Smooth muscle cell of bladder (primary cell): ENCODE measurements around the gene SOAT2. TPM values are rescaled to one million over a fixed set of nuclear protein-coding genes. Genes with fewer than 3 reads are reported as not detected.

Source experiments
- total RNA-seq: library from RNA; depleted of rRNA; stranded (reverse); fragments of >200 nt; gene quantifications from 2 replicates; pipeline ENCODE4 v1.2.3, GENCODE V29; 2014

SOAT2 gene, protein sequence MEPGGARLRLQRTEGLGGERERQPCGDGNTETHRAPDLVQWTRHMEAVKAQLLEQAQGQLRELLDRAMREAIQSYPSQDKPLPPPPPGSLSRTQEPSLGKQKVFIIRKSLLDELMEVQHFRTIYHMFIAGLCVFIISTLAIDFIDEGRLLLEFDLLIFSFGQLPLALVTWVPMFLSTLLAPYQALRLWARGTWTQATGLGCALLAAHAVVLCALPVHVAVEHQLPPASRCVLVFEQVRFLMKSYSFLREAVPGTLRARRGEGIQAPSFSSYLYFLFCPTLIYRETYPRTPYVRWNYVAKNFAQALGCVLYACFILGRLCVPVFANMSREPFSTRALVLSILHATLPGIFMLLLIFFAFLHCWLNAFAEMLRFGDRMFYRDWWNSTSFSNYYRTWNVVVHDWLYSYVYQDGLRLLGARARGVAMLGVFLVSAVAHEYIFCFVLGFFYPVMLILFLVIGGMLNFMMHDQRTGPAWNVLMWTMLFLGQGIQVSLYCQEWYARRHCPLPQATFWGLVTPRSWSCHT
- total RNA-seq: 0.09 TPM in 1 of 2 replicates, not detected in the other

DNA sequence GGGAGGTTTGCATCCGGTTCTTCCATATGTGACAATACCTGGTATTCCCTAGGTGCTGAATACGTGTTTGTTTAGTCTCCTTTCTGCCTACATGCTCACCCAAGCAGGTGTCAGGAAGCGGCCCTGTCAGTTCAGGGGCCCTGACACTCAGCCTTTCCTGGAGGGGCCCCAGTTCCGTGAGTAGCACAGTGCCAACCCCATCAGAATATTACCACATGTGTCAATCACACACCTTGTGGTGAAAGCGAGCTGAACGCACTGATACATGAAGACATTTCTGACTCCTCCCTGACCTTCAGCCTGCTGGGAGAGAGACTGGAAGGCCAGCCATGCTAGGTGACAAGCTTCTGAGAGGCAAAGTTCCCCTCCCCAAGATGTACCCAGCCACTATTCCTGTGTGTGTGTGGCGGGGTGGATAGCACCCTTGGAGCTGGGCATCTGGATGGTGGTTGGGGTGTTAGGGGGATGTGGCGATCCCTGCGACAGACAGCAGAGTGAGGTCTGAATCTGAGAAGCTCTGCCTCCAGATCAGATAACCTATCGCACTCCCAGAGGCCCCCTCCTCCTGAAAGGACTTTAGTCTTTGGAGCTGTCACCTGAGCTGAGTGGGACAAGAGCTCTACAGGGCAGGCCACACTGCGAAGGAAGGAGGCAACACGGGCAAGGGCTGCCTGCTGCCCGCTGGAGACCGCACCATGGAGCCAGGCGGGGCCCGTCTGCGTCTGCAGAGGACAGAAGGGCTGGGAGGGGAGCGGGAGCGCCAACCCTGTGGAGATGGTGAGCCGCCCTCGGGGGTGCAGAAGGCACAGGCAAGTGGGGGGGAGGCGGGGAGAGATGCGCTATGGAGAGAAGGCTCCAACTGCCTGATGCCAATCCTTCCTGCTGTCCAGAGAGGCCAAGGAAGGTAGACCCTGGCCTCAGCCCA is at the start of gene SOAT2:
SOAT2 (plus strand) TSS at position 604 of the 925 bp plus-strand sequence; CDS start at position 696, 92 bp downstream.

DNA sequence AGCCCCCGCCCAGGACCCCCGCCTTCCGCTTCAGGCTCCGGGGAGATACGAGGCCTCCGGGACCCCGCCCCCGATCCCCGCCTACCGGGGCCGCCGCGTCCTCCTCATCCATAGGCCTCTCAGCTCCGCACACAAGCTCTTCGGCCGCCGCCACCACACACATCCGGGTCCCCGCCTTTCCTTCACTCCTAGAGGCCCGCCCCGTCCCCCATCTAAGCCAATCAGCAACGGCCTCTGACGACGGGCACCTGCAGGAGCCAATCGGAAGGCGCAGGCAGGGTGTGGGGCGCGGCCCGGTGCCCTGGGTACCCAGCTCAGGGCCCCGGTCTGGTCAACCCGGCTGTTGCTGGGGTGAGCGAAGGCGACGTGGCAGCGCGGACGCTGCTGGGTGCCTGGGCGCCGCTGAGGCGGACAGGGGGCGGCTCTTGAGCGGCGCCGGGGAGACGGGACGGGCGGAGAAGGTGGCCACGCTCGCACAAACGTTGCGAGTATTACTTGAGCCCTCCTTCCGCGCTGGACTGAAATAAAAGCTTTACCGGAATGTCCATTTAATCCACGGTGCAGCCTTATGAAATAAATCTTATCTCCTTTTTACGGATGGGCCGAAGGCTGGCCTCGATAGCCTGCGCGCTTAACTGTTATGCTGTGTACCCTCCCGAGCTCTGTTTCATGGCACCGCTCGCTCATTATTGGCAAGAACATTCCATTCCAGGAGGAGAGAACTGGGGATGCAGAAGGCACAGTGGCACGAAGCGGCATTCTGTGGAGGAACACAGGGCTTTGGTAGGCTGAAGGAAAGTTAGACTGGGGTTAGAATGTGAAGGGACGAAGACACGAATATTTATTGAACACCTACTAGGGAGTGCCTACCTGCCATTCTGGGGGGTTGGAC is 23.8 kb upstream of the SOAT2 start, which contains the start of gene SPRYD3:
SPRYD3 (minus strand) TSS at position 165 of the 892 bp plus-strand sequence; CDS start at position 108, 57 bp downstream.

DNA sequence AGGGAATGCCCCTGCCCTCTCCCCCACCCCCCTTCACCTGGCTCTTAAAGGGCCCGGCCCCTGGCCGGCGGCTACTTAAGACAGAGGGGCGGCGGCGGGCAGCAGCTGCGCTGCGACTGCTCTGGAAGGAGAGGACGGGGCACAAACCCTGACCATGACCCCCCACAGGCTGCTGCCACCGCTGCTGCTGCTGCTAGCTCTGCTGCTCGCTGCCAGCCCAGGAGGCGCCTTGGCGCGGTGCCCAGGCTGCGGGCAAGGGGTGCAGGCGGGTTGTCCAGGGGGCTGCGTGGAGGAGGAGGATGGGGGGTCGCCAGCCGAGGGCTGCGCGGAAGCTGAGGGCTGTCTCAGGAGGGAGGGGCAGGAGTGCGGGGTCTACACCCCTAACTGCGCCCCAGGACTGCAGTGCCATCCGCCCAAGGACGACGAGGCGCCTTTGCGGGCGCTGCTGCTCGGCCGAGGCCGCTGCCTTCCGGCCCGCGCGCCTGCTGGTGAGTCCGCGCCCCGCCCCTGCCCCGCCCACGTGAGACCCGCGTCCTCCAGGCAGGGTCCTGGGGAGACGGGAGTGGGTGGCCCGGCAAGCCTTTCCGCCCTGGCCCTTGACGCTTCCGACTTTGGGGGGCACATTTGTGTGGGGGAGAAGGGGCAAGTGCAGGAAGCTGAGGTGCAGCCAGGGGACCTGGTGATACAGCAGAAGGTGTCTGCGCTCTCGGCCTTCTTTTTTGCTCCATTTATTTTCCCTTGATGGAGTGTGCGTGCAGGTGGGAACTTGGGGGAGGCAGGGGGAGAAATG is 5.5 kb upstream of the SOAT2 start, which contains the start of gene IGFBP6:
IGFBP6 (plus strand) TSS at position 104 of the 790 bp plus-strand sequence; CDS start at position 155, 51 bp downstream.

Other genes with a start within 250 kb of the SOAT2 start
- gene KRT8, start 198.4 kb upstream of the SOAT2 start, total RNA-seq: 6.7 and 13.4 TPM in 2 replicates
- 66.7 and 246 TPM in 2 replicates for gene KRT18, start 154.4 kb upstream of the SOAT2 start, total RNA-seq
- gene EIF4B, start 97.0 kb upstream of the SOAT2 start, total RNA-seq: 1,845 and 2,136 TPM in 2 replicates
- 23.2 and 37.3 TPM in 2 replicates for gene TNS2, start 53.4 kb upstream of the SOAT2 start, total RNA-seq
- gene SPRYD3, start 24.1 kb upstream of the SOAT2 start, total RNA-seq: 17.2 and 31.2 TPM in 2 replicates
- 666 and 756 TPM in 2 replicates for gene IGFBP6, start 5.8 kb upstream of the SOAT2 start, total RNA-seq
- 13.2 and 16.2 TPM in 2 replicates for gene ZNF740, start 77.2 kb downstream of the SOAT2 start, total RNA-seq
- 7.3 and 11.3 TPM in 2 replicates for gene CSAD, start 77.4 kb downstream of the SOAT2 start, total RNA-seq
- gene ITGB7, start 103.8 kb downstream of the SOAT2 start, total RNA-seq: 0.14 and 0.37 TPM in 2 replicates
- gene RARG, start 128.7 kb downstream of the SOAT2 start, total RNA-seq: 17.5 and 21.2 TPM in 2 replicates
- gene ESPL1, start 164.8 kb downstream of the SOAT2 start, total RNA-seq: 0.46 and 1.00 TPM in 2 replicates
- gene PFDN5, start 192.1 kb downstream of the SOAT2 start, total RNA-seq: 998 and 1,105 TPM in 2 replicates
- gene MYG1, start 196.2 kb downstream of the SOAT2 start, total RNA-seq: 54.5 and 64.1 TPM in 2 replicates
- 30.0 and 38.0 TPM in 2 replicates for gene AAAS, start 218.1 kb downstream of the SOAT2 start, total RNA-seq
- not detected in 2 replicates for gene SP7, start 232.9 kb downstream of the SOAT2 start, total RNA-seq